Breast epithelium (tissue), 3 donors: Measurements from ENCODE around the gene TNMD.

Experiments used
- POLR2AphosphoS5 ChIP-seq, 3 donors: sonication (generic); formaldehyde crosslinking; IDR thresholded peaks; one replicate each; pipeline ENCODE4 v1.6.1; 2017; ENCODE audit warnings: antibody characterized with exemption in 3 of 3
- TF ChIP-seq, protein P1 (sequence below), 3 donors: fragments of 450-650 bp; IDR thresholded peaks; one replicate each; pipeline ENCODE4 v1.5.1; 2016 to 2017; ENCODE audit warnings: antibody characterized with exemption in 3 of 3, mild to moderate bottlenecking in 3 of 3, moderate library complexity in 3 of 3

GRCh38 chrX:100647739-100648138, 63.0 kb downstream of the TNMD start:
- TF ChIP-seq, protein P1, sequence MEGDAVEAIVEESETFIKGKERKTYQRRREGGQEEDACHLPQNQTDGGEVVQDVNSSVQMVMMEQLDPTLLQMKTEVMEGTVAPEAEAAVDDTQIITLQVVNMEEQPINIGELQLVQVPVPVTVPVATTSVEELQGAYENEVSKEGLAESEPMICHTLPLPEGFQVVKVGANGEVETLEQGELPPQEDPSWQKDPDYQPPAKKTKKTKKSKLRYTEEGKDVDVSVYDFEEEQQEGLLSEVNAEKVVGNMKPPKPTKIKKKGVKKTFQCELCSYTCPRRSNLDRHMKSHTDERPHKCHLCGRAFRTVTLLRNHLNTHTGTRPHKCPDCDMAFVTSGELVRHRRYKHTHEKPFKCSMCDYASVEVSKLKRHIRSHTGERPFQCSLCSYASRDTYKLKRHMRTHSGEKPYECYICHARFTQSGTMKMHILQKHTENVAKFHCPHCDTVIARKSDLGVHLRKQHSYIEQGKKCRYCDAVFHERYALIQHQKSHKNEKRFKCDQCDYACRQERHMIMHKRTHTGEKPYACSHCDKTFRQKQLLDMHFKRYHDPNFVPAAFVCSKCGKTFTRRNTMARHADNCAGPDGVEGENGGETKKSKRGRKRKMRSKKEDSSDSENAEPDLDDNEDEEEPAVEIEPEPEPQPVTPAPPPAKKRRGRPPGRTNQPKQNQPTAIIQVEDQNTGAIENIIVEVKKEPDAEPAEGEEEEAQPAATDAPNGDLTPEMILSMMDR (IDR thresholded peaks at IDR 0.05) = no peak
- TF ChIP-seq POLR2AphosphoS5 (IDR thresholded peaks at IDR 0.05) = no peak
